PFSK-1 (cell line): ENCODE measurements around the gene DYNLT3.

Source experiments
- POLR2AphosphoS5 ChIP-seq: IDR thresholded peaks from 2 replicates; pipeline ENCODE4 v1.6.1; 2012; ENCODE audit warnings: low read depth, mild to moderate bottlenecking, control low read depth, low read length, moderate library complexity
- REST ChIP-seq, 2 experiments: IDR thresholded peaks; 2 replicates each; pipeline versions ENCODE4 v1.6.1 to v1.8.0; 2011 to 2012; ENCODE audit warnings: low read depth in 2 of 2, low read length in 2 of 2, control low read depth in 1 of 2, inconsistent platforms in 1 of 2, mild to moderate bottlenecking in 1 of 2, moderate library complexity in 1 of 2; ENCODE audit not compliant: insufficient read depth in 1 of 2
- TAF1 ChIP-seq: IDR thresholded peaks from 2 replicates; pipeline ENCODE4 v1.6.1; 2012; ENCODE audit warnings: low read length, control low read depth, borderline replicate concordance; ENCODE audit not compliant: insufficient read depth

- TF ChIP-seq TAF1, result no peak
- no peak for TF ChIP-seq REST (IDR thresholded peaks at IDR 0.05; ENCODE audit: insufficient read depth in 1 of 2, low read depth in 2 of 2, low read length in 2 of 2)
- no peak for TF ChIP-seq POLR2AphosphoS5
Observed at GRCh38 chrX:37815366-37815765, 32.0 kb downstream of the DYNLT3 start.
